NCI-H345 treated with DMSO at 0.1 percent for 48 hours (cell line): ENCODE data around the gene GRAMD1B.

Experiments used
- DNase-seq: peaks from one replicate; lab custom pipeline; 2025; ENCODE audit not compliant: unreplicated experiment; lab: John Stamatoyannopoulos, UW

GRAMD1B gene

DNA sequence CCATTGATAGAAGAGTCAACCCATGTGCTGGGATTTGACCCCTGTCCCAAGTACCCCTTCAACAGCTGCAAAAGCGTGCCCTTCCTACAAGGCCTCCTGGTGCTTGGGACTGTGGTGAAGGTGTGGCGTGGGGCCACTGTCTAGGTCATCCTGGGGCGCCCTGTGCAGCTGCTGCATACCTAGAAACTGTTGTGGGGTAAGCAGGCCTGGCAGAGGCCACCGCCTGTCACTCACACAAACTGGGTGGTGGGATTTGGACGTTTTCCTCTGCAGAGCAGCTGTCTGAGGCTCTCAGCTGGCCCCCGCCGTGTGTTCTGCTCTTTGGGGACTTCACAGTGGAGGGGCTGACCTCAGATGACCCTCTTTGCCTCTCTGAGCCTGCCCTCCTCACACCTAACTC, 154.7 kb downstream of the GRAMD1B start:
- no peak for DNase-seq

DNA sequence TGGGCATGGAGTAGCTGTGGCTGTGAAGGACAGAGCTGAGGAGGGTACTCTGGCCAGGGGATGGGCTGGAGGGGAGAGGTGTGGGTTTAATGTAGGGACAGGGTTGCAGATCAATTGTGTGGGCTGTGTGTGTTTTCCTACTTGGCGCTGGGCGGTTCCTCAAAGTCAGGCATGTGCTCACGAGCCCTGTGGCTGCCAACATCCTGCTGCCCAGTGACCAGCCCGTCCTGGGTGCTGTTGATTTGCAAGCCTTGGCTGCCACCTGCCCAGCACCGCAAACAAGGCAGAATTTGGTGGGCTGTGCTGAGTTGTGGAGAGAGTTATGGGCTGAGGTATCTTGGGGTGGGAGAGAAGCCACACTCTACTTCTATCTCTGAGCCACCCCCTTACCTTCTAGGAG, 155.1 kb downstream of the GRAMD1B start:
- no peak for DNase-seq

GRCh38 chr11:123585706-123586105, 155.6 kb downstream of the GRAMD1B start:
- DNase-seq: no peak

GRCh38 chr11:123586568-123586967, 156.5 kb downstream of the GRAMD1B start:
- DNase-seq: no peak

GRCh38 chr11:123587044-123587443, 157.0 kb downstream of the GRAMD1B start:
- DNase-seq: no peak

- no peak for DNase-seq
These were observed 157.5 kb downstream of the GRAMD1B start for GRCh38 chr11:123587559-123587958.

- DNase-seq: no peak
These were observed 158.2 kb downstream of the GRAMD1B start for GRCh38 chr11:123588117-123588863.

- no peak for DNase-seq
These were observed 158.8 kb downstream of the GRAMD1B start for GRCh38 chr11:123588864-123589262.

- no peak for DNase-seq
These were observed 160.3 kb downstream of the GRAMD1B start for GRCh38 chr11:123590296-123590912.

DNA sequence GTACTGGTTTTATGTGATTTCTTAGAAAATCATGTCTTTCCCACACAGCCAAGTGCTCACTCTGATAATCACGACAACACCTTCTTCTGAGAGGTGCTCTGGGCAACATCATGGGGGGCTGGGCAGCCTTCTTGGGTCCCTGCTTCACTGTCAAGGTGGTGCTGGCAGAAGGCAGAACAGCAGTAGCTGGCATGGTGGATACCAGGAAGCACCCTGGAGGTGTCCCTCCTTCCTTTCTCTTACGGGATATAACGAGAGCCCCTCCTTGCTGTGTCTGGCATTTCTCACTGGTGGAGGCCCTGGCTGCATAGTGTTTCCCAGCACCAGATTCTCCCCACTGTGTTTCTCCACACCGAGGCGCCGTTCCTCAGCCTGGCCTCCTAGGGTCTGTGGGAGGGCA, 163.5 kb downstream of the GRAMD1B start:
- no peak for DNase-seq

DNA sequence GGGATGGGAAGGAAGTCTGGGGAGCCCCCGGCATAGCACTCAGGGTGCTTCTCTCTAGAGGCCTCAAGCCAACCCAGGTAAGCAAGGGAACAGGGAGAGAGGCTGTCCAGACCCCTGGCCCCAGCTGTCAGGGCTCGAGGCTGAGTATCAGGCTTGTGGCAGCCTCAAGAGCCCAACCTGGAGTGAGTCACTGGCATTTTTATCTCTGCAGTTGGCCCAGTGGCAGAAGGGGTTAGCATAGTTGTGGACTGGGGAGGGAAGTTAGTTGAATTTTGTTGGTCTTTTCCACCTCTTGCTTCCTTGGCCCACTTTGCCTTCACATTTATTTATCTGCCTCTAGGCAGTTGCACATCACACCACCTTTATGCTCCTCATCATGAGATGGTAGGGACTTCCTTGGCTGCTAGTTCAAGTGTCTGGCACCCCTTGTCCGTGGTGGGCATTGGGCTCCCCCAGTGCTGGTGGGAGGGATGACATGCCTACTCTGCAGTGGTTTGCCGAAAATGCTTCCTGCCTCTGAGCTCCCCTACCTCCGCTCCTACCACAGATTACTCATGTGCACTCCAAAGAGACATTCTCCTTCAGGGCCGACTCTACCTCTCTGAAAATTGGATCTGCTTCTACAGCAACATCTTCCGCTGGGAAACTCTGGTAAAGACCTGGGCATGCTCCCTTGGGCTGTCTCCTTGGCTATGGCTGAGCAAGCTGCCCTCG, 164.3 kb downstream of the GRAMD1B start:
- DNase-seq: no peak

GRCh38 chr11:123594921-123595320, 164.9 kb downstream of the GRAMD1B start:
- no peak for DNase-seq

DNA sequence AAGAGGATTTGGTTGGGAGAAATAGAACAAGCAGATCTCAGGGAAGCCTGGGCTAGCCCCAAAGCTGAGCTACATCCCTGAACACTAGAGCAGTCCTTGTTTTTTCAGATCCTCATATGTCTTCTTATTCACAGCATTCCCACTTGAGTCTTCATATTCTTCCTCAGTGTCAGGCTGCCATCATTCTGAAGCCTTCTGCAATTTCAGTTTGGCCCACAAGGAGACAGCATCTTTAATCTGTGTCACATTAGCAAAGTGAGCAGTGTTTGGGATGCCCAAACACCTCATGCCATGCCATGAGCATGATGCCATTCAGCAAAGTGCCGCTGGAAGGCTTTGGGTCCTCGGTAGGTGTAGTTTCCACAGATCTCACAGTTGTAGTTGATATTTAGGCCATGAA, 167.8 kb downstream of the GRAMD1B start:
- DNase-seq: no peak

DNA sequence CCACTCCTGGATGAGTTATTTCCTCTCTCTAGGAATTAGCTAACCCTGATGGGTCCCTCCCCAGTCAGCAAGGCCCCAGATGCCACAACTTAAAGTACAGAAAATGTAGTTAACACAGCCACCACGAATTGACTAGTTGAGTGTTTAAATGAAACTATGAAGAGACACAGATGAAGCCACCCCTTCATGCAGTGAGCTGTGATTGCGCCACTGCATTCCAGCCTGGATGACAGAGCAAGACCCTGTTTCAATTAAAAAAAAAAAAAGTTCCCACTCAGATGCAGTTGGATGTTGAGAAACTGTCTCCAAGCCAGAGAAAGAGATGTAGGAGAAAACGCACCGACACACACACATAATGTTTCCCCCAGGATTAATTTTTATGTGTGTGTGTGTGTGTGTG, 171.1 kb downstream of the GRAMD1B start:
- no peak for DNase-seq

GRCh38 chr11:123601743-123602142, 171.7 kb downstream of the GRAMD1B start:
- no peak for DNase-seq

DNA sequence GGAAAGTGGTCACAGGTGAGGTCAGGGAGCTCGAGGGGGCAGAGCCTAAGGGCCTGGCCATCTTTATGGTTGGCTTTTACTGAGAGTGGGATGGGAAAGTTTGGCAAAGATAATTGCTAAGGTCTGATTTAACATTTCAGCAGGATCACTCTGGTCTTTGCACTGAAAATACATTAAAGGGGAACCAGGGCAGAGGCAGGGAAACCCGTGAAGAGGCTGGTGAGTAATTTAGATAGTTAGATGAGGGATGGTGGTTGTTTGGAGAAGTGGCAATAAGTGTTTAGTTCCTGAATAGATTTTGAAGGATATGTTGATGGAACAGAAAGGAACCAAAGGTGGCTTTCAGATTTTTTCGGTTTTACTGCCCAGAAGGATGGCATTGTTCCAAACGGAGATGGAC, 173.6 kb downstream of the GRAMD1B start:
- DNase-seq: no peak

- no peak for DNase-seq
These were observed 177.7 kb downstream of the GRAMD1B start for GRCh38 chr11:123607781-123608180.

GRCh38 chr11:123608371-123608770, 178.3 kb downstream of the GRAMD1B start:
- no peak for DNase-seq

DNA sequence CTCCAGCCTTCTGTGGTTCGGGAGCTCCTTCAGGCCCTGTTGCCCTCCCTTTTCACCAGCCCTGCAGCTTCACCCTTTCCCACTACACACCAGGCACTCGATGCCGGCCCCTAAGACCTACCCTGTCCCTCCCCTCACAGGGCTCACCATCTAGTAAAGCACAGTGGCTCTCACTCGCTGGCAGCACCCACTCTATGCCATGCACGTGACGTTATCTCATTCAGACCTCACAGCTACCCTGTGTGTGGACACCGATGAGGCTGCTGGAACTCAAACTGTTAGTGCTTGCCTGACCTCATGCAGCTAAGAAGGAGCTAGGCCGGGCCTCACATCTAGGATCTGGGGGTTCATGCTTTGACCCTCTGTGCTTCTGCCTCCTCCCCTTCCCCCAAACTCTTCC, 178.9 kb downstream of the GRAMD1B start:
- DNase-seq: no peak

- DNase-seq: no peak
These were observed 181.6 kb downstream of the GRAMD1B start for GRCh38 chr11:123611698-123612097.

DNA sequence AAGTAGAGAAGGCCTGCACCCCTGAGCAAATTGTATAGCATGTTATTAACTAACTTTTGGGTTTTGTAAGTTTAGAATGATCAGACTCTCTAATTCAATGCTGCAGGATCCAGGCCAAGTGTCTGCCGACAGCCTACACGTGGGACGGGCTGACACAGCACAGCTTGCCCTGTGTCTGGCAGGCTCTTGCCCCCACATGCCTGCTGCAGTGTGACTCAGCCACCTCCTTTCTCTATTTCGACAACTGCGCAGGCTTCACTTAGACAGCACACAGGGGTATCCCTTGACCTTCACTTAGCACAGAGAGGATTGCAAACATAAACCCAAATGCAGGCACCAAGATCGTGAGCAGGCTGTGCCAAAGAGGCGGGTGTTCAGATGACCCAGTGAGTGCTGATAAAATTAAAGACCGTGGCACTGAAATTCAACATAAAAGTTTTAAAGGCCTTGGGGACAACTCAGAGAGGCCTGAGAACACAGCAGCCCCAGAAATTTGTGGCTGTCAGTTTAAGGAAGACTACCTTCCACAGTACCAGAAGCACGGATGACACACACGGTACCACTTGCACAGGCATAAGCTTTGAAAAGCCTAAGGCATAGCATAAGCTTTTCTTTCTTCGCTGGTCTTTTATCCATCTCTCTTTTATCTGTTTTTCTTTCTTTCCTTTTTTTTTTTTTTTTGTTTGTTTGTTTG, 186.6 kb downstream of the GRAMD1B start:
- DNase-seq: no peak

- no peak for DNase-seq
These were observed 192.5 kb downstream of the GRAMD1B start for GRCh38 chr11:123622576-123622975.
